ENCODE measurements around the gene COL18A1. TPM values are rescaled to one million over a fixed set of nuclear protein-coding genes. Genes with fewer than 3 reads are reported as not detected.
A peak's percentile ranks its signal among the peaks of the same experiment; 100 is the strongest.

COL18A1 gene
- total and polyA plus RNA-seq, 9 of the 15 experiments (the other 6 are each of a cell fraction or from before 2014, with no cell fraction given), result 0.14 to 16.4 (median 2.0) TPM

- TF ChIP-seq CUX1 (CRISPR knock-in tag; IDR thresholded peaks at IDR 0.05) (no peak), STAG1 (CRISPR knock-in tag; IDR thresholded peaks at IDR 0.05; ENCODE audit: borderline replicate concordance) (peak; percentile 82), SLC30A9 (CRISPR knock-in tag; IDR thresholded peaks at IDR 0.05) (no peak), CHD7 (IDR thresholded peaks at IDR 0.05; ENCODE audit: low read depth, low read length) (no peak), BDP1 (IDR thresholded peaks at IDR 0.05; ENCODE audit: insufficient read depth, insufficient read length) (no peak), RNF2 (IDR thresholded peaks at IDR 0.05) (no peak), TSC22D4 (tag; IDR thresholded peaks at IDR 0.05) (no peak), MYBL2 (IDR thresholded peaks at IDR 0.05; ENCODE audit: low read depth) (no peak), MYBL2 (CRISPR knock-in tag; IDR thresholded peaks at IDR 0.05; ENCODE audit: borderline replicate concordance) (no peak), TCF3 (CRISPR knock-in tag; IDR thresholded peaks at IDR 0.05) (no peak), ZBTB7A (IDR thresholded peaks at IDR 0.05; ENCODE audit: borderline replicate concordance, control insufficient read depth, low read depth, low read length) (peak; percentile 82), ZNF146 (CRISPR knock-in tag; IDR thresholded peaks at IDR 0.05; ENCODE audit: unreplicated experiment) (no peak)
Measured at GRCh38 chr21:45555557-45556301, 150.8 kb downstream of the COL18A1 start (continued).
